ENCODE measurements around the gene RAB3C.
"Not testable (repeated sequence)": the region's sequence is repeated elsewhere in the genome, so short reads cannot be mapped to it uniquely, and the experiment has no call there.

- TF ChIP-seq CTCF (IDR thresholded peaks at IDR 0.05; ENCODE audit: low read depth, low read length); EZH2phosphoT487 (IDR thresholded peaks at IDR 0.05; ENCODE audit: low read depth): not testable (repeated sequence)
Measured at GRCh38 chr5:58557665-58558338, 25.1 kb upstream of the RAB3C start.
